NCI-H1105 treated with DMSO at 0.1 percent for 48 hours (cell line): ENCODE measurements around the gene SMIM5.
"Not testable (repeated sequence)": the region's sequence is repeated elsewhere in the genome, so short reads cannot be mapped to it uniquely, and the experiment has no call there.

ENCODE experiments used
- DNase-seq: peaks from one replicate; lab custom pipeline; 2025; lab: John Stamatoyannopoulos, UW

Gene SMIM5, protein sequence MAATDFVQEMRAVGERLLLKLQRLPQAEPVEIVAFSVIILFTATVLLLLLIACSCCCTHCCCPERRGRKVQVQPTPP

GRCh38 chr17:75632863-75633485, at the start of gene SMIM5:
TSS of gene SMIM5 (plus strand) at chr17:75633434. CDS start at chr17:75640202, 6,768 bp downstream.
- peak; percentile 16 for DNase-seq

- no peak for DNase-seq
Observed at GRCh38 chr17:75584849-75585175, 48.4 kb upstream of the SMIM5 start.

DNA sequence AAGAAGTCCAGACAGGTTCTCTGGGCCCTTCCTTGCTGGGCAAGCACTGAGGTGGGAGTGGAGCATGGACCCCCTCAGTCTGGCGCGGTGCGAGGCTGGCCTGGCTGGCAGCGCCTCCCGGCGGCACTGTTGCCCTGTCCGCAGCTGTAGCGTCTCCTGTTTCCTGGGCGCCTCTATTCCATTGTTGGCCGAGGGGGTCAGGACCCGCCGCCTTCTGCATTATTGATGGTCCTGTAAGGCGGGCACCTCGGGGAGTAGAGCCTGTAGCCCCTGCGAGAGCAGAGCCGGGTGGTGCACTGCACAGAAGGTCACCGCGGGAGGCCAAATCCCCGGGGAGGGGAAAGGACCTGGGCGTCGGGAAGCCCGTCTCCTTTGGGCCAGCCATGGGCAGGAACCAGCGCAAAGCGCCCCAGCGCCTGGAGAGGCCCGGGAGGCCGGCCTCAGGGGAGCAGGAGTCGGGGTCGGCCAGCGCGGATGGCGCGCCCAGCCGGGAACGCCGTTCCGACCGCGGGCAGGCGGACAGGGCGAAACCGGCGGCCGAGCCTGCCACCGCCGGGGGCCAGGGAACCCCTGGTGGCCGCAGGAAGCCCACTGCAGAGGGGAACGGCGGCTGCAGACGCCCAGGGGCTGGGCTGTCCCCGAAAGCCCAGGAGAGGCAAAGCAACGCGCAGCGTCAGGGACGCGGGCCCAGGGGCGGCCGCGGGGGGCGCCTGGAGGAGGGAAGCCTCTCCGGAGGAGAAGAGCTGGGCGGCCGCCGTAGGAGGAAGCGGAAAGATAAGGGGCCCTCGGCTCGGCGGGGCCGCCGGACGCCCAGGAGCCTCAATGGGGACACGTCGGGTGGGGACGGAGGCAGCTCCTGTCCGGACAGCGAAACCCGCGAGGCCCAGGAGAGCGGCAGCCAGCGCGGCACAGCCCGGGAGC, 45.3 kb upstream of the SMIM5 start, which contains the start of gene MYO15B:
TSS of gene MYO15B (plus strand) at position 126 of the 921 bp plus-strand sequence. CDS start at position 384, 258 bp downstream.
- peak; percentile 57 for DNase-seq

- no peak for DNase-seq
Observed at GRCh38 chr17:75588596-75589011, 44.6 kb upstream of the SMIM5 start.

- peak; percentile 81 for DNase-seq
Observed at GRCh38 chr17:75589012-75589918, 44.0 kb upstream of the SMIM5 start.

DNA sequence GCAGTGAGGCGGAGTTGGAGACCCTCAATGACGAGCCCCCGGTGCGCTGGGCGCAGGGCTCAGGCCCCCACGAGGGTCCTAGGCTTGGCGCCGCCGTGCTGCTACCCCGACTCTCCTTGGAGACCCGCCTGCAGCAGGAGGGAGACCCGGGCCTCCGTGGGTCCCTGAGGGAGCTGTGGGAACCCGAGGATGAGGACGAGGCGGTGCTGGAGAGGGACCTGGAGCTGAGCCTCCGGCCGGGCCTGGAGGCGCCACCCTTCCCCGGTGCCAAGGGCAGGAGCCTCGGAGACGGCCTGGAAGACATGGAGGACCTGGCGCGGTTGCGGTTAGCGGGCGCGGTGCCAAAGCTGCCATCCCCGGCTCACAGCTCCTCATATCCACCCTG, 43.3 kb upstream of the SMIM5 start:
- no peak for DNase-seq

DNA sequence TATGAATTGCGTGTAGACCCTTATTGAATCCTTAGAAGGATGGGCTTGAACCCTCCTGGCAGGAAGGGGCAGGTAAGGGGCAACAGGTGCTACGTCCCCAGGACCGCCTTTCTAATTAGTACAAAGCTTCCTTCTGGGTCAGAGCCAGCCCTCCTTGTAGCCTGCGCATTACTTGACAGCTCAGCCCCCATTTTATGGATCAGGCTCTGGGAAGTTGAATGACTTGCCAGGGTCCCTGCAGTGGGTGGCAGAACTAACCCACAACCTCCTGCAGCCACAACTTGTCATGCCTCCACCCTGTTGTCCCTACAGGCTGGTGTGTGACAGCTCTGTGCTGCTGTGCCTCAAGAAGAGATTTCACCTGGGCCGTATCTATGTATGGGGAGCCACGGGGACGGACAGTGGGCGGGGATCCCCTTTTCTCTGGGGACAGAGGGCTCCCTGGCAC, 42.9 kb upstream of the SMIM5 start:
- DNase-seq: no peak

DNA sequence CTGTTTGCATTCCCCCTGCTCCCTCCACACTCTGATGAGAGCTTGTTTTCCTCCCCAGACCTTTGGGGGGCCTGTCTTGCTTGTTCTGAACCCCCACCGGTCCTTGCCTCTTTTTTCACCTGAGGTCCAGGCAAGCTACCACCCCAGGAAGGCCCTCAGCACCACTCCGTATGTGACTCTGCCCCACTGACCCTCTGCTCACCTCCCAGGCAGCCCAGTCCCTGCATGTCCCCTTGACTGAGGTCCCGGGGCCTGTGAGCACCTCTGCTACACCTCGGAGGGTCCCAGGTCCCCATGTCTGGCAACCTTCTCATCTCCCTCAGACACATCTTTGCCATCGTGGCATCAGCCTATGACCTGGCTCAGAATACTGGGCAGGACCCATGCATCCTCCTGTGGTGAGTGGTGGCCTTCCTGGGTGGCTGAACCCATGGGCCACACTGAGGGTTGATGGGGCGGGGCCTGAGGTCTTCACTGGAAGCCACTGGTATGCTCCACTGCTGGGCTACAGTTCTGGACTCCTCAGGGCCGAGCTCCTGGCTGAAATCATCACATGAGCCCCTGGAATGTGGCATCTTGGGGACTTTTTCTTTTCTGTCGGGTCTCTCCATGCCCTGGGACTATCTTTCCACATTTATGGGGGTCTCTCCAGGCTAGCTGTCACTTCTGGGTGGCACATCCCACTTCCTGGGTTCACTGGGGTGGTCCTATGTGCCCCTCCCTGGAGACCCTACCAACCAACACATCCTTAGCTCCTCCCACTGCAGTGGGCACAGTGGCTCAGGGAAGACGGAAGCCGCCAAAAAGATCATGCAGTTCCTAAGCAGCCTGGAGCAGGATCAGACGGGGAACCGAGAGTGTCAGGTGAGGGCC, 42.1 kb upstream of the SMIM5 start:
- DNase-seq: no peak

DNA sequence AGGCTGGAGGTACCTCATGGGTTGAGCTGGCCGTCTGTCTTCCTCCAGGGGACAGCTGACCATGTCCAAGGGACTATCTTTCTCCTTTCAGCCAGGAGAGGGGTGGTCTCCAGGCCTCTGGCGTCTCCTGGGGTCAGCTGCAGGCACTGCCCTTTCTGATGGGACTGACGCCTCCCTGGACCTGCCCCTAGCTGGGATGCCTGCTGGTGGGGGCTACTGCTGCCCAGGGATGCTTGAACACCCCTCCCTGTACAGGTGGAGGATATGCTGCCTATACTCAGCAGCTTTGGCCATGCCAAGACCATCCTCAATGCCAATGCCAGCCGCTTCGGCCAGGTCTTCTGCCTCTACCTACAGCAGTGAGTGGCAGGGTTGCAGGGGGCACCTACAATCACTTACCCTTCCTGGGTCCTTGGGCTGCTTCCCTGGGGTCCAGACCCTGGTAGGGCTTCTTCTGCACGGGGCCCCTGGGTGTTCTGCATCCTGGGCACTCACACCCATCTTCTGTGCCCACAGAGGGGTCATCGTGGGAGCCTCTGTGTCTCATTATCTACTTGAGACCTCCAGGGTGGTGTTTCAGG, 41.4 kb upstream of the SMIM5 start:
- no peak for DNase-seq

DNA sequence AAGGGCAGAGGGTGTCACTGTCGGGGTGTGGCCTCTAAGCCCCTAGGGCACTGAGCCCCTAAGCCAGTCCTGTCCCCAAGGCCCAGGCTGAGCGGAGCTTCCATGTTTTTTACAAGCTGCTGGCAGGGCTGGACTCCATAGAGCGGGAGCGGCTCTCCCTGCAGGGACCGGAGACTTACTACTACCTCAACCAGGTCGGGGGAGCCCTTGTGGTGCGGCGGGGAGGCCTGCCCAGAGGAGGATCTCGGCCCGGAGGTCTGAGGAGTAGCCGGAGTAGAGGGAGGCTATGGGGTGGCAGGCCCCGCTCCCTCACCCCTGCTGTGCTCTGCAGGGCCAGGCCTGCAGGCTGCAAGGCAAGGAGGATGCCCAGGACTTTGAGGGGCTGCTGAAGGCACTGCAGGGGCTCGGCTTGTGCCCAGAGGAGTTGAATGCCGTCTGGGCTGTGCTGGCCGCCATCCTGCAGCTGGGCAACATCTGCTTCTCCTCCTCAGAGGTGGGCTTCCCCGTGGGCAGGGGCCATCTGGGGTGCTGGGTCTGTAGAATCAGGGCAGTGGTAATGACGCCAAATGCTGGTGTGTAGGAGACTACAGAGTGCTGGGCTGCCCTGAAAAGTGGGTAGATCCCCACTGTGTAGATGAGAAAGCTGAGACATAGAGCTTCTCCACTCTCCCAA, 40.8 kb upstream of the SMIM5 start:
- no peak for DNase-seq

DNA sequence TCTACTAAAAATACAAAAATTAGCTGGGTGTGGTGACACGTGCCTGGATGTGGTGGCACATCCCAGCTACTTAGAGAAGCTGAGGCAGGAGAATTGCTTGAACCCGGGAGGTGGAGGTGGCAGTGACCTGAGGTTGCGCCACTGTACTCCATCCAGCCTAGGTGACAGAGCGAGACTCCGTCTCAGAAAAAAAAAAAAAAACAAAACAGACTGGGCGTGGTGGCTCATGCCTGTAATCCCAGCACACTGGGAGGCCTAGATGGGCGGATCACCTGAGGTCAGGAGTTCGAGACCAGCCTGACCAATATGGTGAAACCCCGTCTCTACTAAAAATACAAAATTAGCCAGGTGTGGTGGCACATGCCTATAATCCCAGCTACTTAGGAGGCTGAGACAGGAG, 39.8 kb upstream of the SMIM5 start:
- not testable (repeated sequence) for DNase-seq

DNA sequence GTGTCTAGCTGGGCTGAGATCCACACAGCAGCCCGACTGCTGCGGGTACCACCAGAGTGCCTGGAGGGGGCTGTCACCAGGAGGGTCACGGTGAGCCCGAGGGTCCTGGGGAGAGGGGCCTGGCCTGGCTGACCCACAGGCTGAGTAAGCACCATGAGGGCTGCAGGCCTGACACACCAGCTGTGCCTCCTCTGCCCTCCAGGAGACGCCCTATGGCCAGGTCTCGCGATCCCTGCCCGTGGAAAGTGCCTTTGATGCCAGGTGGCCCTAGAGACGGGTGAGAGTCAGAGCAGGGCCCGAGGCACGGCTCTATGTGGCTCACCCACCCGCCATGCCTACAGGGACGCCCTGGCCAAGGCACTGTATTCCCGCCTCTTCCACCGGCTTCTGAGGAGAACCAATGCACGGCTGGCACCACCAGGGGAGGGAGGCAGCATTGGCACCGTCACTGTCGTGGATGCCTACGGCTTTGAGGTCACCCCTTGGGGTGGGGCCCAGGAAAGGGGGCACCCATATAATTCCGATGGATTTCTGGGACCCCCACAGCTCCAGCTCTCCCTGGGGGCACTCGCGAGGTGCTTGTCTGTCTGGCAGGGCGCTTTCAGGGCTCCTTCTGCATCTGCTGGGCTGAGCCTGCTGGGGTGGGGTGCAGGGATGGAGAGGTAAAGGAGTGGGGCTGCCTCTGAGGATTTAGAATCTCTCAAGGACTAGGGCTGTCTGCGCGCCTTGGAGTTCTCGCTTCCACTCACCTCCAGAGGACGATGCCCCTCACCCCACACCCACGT, 38.5 kb upstream of the SMIM5 start:
- no peak for DNase-seq

DNA sequence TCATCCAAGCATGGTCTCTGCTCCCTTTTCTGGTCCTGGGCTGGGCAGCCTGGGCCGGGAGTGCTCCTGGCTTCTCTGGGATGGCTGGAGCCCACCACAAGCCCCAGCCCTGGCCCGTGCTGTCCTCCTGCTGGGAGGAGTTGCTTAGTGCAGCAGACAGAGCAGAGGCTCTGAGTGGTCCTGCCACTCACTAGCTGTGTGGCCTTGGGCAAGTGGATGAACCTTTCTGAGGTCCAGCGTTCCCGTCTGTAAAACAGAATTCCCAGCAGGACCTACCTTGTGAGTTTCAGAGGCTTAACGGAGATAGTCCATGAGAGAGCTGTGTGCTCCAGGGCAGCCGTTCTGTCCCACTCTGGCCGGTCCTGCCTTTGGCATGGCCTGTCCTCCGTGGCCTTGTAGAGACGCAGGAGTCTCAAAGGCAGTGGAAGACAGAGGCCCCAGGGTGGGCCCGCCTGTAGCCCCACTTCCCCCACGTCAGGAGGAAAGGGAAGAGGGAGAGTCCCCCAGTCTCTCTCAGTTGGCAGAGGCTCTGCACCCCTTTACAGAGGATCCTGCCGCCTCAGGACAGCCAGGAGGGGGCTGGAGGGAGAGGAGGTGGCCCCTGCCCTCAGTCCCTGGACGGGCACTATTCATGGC, 37.8 kb upstream of the SMIM5 start:
- DNase-seq: no peak

- no peak for DNase-seq
Observed at GRCh38 chr17:75595920-75596313, 37.3 kb upstream of the SMIM5 start.

- no peak for DNase-seq
Observed at GRCh38 chr17:75596320-75597087, 36.7 kb upstream of the SMIM5 start.

DNA sequence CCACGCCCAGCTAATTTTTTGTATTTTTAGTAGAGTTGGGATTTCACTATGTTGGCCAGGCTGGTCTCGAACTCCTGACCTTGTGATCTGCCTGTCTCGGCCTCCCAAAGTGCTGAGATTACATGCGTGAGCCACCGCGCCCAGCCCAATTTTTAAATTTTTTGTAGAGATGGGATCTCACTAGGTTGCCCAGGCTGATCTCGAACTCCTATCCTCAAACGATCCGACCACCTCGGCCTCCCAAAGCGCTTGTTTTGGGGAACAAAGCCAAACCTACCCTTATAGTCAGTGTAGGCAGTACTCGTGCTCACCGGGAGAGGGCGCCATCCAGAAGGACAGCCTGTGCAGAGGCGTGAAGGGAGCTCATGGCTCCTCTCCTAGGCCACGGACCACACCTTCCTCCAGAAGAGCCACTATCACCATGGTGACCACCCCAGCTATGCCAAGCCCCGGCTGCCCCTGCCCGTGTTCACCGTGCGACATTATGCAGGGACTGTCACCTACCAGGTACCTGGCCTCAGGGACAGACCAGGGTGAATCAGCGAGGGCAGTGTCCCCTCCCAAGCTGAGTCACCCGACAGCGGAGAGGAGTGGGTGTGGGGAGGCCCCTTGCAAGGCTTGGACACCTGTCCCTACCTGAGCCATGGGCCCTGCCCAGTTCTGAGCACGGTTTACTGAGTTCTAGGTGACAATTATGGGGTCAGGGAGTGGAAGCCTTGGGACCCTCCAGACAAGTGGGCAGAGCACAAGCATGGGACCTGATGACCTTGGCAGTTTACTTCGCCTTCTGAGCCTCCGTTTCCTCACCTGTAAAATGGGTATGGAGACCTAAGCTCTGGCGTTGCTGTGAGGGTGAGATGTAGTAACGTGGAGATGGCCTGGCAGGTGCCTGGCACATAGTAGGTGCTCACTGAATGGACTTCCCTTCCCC, 31.9 kb upstream of the SMIM5 start:
- peak; percentile 22 for DNase-seq

DNA sequence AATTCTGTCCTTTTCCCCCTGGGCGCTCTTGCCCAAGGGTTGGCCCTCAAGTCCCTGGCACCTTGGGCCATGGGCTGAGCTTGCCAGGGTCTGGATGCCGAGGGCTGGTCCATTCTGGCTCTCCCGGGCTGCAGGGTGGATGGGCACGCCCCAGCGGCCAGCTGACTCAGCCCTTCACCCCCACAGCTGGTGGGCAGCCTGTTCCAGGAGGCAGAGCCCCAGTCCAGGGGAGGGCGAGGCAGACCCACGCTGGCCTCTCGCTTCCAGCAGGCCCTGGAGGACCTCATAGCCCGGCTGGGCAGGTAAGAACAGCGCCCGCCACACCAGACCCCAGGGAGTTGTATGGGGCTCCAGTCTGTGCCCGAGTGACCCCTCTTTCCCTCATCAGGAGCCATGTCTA, 30.6 kb upstream of the SMIM5 start:
- DNase-seq: no peak
